CD8-positive, alpha-beta memory T cell (primary cell): ENCODE measurements around the gene WDFY4. TPM values are rescaled to one million over a fixed set of nuclear protein-coding genes. Genes with fewer than 3 reads are reported as not detected.

Experiments
- CTCF ChIA-PET: fragments of 350-600 bp; sonication (Branson Sonifier 250); formaldehyde crosslinking; loops from one replicate; lab custom pipeline; 2021; ENCODE audit warnings: antibody characterized with exemption; lab: Charles Lee
- POLR2A ChIA-PET: fragments of 350-600 bp; sonication (Branson Sonifier 250); formaldehyde crosslinking; loops from one replicate; lab custom pipeline; 2021; ENCODE audit warnings: antibody characterized with exemption; lab: Charles Lee
- DNase-seq, 5 donors: peaks; one replicate each; pipeline versions ENCODE4 v3.0.0 to v3.0.0-alpha.2; 2020 to 2022; ENCODE audit warnings: mixed read lengths in 1 of 5
- H3K27ac ChIP-seq: one replicate; pipeline ENCODE4 v1.7.0; 2013; ENCODE audit warnings: low read depth, mild to moderate bottlenecking, low read length, moderate library complexity
- H3K27me3 ChIP-seq: 2 replicates; pipeline ENCODE4 v1.7.0; 2013; ENCODE audit warnings: low read length, mild to moderate bottlenecking; ENCODE audit not compliant: insufficient read depth, poor library complexity, severe bottlenecking
- H3K36me3 ChIP-seq: 2 replicates; pipeline ENCODE4 v1.7.0; 2013; ENCODE audit warnings: mild to moderate bottlenecking, low read length, moderate library complexity; ENCODE audit not compliant: insufficient read depth
- H3K4me1 ChIP-seq: 2 replicates; pipeline ENCODE4 v1.7.0; 2013; ENCODE audit warnings: mild to moderate bottlenecking, low read length, moderate library complexity; ENCODE audit not compliant: insufficient read depth
- H3K4me3 ChIP-seq: 2 replicates; pipeline ENCODE4 v1.7.0; 2013; ENCODE audit warnings: mild to moderate bottlenecking, low read length
- H3K9me3 ChIP-seq: 2 replicates; pipeline ENCODE4 v1.7.0; 2013; ENCODE audit warnings: mild to moderate bottlenecking, low read length
- H3K27ac Mint-ChIP-seq, 8 donors: one replicate each; pipeline ENCODE4 v1.8.0; 2020 to 2021; ENCODE audit warnings: mixed read lengths in 8 of 8, mild to moderate bottlenecking in 6 of 8, inconsistent platforms in 3 of 8, moderate library complexity in 3 of 8
- H3K27me3 Mint-ChIP-seq, 2 donors: one replicate each; pipeline ENCODE4 v1.8.0; 2020 to 2021; ENCODE audit warnings: mixed read lengths in 2 of 2, mild to moderate bottlenecking in 1 of 2, moderate library complexity in 1 of 2
- H3K36me3 Mint-ChIP-seq, 3 donors: one replicate each; pipeline ENCODE4 v1.8.0; 2020 to 2021; ENCODE audit warnings: mixed read lengths in 3 of 3, inconsistent platforms in 1 of 3, mild to moderate bottlenecking in 1 of 3
- H3K4me1 Mint-ChIP-seq, 3 donors: one replicate each; pipeline ENCODE4 v1.8.0; 2020 to 2021; ENCODE audit warnings: mixed read lengths in 3 of 3, inconsistent platforms in 1 of 3, mild to moderate bottlenecking in 1 of 3
- H3K4me3 Mint-ChIP-seq, 7 donors: one replicate each; pipeline ENCODE4 v1.8.0; 2020 to 2021; ENCODE audit warnings: mixed read lengths in 7 of 7, mild to moderate bottlenecking in 6 of 7, moderate library complexity in 4 of 7, inconsistent platforms in 2 of 7
- H3K9me3 Mint-ChIP-seq, 5 donors: one replicate each; pipeline ENCODE4 v1.8.0; 2020 to 2022; ENCODE audit warnings: mixed read lengths in 5 of 5, mild to moderate bottlenecking in 3 of 5, moderate library complexity in 2 of 5, inconsistent platforms in 1 of 5
- polyA plus RNA-seq: library from polyadenylated mRNA; unstranded; fragments of 300-500 nt; fragmentation: Illumina TruSeq; gene quantifications from one replicate; pipeline ENCODE4 v1.2.3, GENCODE V29; 2021
- total RNA-seq, 2 experiments: library from RNA; stranded (reverse); gene quantifications; one replicate each; pipeline ENCODE4 v1.2.3, GENCODE V29; 2021

Gene WDFY4
- total and polyA plus RNA-seq, 3 experiments from 2014 or later, result 0.20 to 0.35 TPM; not detected in 1

DNA sequence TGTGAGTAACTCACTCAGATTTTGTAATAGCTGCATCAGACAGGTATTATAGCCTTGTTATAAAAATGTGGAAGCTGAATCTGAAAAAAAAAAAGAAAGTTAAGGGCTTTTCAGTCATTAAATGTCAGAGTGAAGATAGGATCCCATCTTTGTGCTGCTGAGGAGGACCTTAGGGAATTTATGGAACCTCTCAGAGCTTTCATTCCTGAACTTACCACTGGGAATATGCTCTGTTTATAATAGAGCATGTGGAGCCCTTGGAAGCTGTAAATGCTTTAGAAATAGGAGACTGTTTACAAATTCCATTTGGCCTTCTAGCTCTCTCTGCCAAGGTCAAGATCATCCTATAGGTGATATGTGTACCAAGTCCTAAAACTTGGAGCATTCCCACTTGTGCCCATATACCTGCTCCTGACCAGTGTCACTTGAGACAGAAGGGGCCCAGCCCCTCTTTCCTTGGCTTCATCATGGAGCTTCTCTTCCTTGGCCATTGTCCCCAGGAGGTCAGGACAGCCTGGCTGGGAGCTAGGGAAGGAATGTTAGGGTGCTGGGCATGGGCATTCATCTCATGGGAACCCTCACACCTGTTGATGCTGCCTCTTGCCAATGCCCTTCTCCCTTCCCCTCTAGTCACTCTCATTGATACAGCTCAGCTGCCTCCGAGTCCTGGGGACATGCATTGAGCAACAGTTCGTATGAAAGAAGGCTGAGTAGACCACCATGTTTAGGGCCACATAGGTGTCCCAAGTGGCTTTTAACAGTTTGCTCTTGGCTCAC is 149.7 kb downstream of the WDFY4 start:
- no peaks in the 10 kb centered on the region for H3K4me1 ChIP-seq
- Mint-ChIP-seq H3K27ac (peak overlapping the region in 1 of 8 donors; percentile 13), H3K4me3 (no peak overlapping the region), H3K27me3 (peaks cover 18 to 24% of the 10 kb centered on the region in 2 donors), H3K36me3 (no peaks in the 10 kb centered on the region), H3K9me3 (peaks cover 0 to 7% (median 0%) of the 10 kb centered on the region in 5 donors), H3K4me1 (no peaks in the 10 kb centered on the region)
- H3K36me3 ChIP-seq, result no peaks in the 10 kb centered on the region
- no peak overlapping the region for H3K27ac ChIP-seq
- H3K4me3 ChIP-seq, result no peak overlapping the region
- CTCF ChIA-PET, result no interaction called here
- H3K27me3 ChIP-seq, result no peaks in the 10 kb centered on the region
- POLR2A ChIA-PET, result no interaction called here
- no peak for DNase-seq
- H3K9me3 ChIP-seq, result no peaks in the 10 kb centered on the region

DNA sequence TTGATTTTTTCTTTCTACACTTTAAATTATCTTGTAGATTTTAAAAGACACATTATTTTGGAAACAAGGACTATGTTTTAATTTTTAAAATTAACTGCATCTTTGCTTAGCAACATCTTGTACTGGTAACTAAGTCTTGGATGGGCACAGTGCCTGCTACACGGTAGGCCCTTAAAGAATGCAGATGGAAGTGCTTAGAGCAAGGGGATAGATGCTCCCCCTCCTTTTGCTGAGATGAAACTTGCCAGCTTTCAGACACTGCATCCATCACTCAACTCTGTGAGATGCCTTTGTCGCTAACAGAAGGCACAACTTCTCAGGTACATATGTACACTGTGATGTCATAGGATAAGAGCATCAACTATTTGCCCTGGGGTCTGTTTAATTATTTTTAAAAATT is 151.1 kb downstream of the WDFY4 start:
- H3K36me3 Mint-ChIP-seq, result no peaks in the 10 kb centered on the region
- H3K27ac Mint-ChIP-seq, result no peak overlapping the region
- CTCF ChIA-PET, result no interaction called here
- no peaks in the 10 kb centered on the region for H3K4me1 Mint-ChIP-seq
- Histone ChIP-seq H3K4me1 (no peaks in the 10 kb centered on the region), H3K27ac (no peak overlapping the region), H3K4me3 (no peak overlapping the region), H3K27me3 (no peaks in the 10 kb centered on the region), H3K36me3 (no peaks in the 10 kb centered on the region), H3K9me3 (no peaks in the 10 kb centered on the region)
- POLR2A ChIA-PET, result no interaction called here
- no peak for DNase-seq
- H3K4me3 Mint-ChIP-seq, result no peak overlapping the region
- H3K27me3 Mint-ChIP-seq, result peaks cover 18 to 24% of the 10 kb centered on the region in 2 donors
- H3K9me3 Mint-ChIP-seq, result peaks cover 0 to 7% (median 0%) of the 10 kb centered on the region in 5 donors

DNA sequence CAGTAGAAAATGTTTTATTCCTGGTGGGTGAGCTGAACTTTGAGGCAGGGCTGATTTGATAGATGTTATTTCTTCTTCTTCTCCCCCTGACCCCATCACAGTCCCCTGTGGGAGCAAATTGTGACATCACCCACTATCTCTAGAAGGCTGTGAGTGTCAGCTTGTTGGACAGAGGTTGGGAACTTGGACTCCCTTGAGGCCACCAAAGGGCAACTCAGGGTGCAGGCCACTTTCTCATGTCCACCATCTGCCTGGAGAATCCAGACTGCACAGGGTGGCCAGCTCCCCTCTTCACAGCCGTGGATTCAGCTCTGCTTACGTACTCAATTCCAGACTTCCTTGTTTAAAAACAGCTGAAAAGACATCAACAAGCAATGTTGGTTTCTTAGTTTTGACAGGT is 151.9 kb downstream of the WDFY4 start:
- DNase-seq, result no peak
- CTCF ChIA-PET, result no interaction called here
- no peak overlapping the region for H3K4me3 Mint-ChIP-seq
- no peak overlapping the region for H3K27ac Mint-ChIP-seq
- H3K36me3 ChIP-seq, result no peaks in the 10 kb centered on the region
- H3K4me3 ChIP-seq, result no peak overlapping the region
- no peaks in the 10 kb centered on the region for H3K9me3 ChIP-seq
- peaks cover 18 to 20% of the 10 kb centered on the region in 2 donors for H3K27me3 Mint-ChIP-seq
- H3K9me3 Mint-ChIP-seq, result peaks cover 0 to 7% (median 0%) of the 10 kb centered on the region in 5 donors
- POLR2A ChIA-PET, result no interaction called here
- H3K4me1 ChIP-seq, result no peaks in the 10 kb centered on the region
- no peaks in the 10 kb centered on the region for H3K27me3 ChIP-seq
- H3K4me1 Mint-ChIP-seq, result no peaks in the 10 kb centered on the region
- no peaks in the 10 kb centered on the region for H3K36me3 Mint-ChIP-seq
- H3K27ac ChIP-seq, result no peak overlapping the region

DNA sequence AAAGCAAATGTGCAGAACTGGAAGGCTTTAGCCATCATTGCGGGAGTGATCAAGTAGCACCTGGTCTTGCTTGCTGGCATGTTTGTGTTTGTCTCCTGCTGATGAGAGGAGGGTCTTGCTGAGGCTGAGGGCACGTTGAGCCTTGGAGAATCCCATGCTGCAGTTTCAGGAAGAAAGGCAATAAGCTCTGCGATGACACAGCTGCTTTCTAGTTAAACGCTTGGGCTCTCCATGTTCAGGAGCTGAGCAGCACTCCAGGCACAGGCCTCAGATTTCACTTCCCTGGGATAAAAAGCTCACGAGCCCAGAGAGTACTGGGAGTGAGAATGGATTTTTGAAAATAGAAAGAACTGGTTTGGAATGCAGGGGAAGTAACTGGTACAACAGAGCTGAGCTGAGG is 154.2 kb downstream of the WDFY4 start:
- peaks cover 12 to 20% of the 10 kb centered on the region in 2 donors for H3K27me3 Mint-ChIP-seq
- ChIA-PET POLR2A (no interaction called here), CTCF (no interaction called here)
- peaks cover 0 to 7% (median 0%) of the 10 kb centered on the region in 5 donors for H3K9me3 Mint-ChIP-seq
- H3K4me1 Mint-ChIP-seq, result no peaks in the 10 kb centered on the region
- Histone ChIP-seq H3K36me3 (no peaks in the 10 kb centered on the region), H3K4me1 (no peaks in the 10 kb centered on the region), H3K9me3 (no peaks in the 10 kb centered on the region), H3K27ac (no peak overlapping the region), H3K27me3 (no peaks in the 10 kb centered on the region), H3K4me3 (no peak overlapping the region)
- no peaks in the 10 kb centered on the region for H3K36me3 Mint-ChIP-seq
- peak overlapping the region in 1 of 7 donors; percentile 2 for H3K4me3 Mint-ChIP-seq
- no peak for DNase-seq
- no peak overlapping the region for H3K27ac Mint-ChIP-seq

DNA sequence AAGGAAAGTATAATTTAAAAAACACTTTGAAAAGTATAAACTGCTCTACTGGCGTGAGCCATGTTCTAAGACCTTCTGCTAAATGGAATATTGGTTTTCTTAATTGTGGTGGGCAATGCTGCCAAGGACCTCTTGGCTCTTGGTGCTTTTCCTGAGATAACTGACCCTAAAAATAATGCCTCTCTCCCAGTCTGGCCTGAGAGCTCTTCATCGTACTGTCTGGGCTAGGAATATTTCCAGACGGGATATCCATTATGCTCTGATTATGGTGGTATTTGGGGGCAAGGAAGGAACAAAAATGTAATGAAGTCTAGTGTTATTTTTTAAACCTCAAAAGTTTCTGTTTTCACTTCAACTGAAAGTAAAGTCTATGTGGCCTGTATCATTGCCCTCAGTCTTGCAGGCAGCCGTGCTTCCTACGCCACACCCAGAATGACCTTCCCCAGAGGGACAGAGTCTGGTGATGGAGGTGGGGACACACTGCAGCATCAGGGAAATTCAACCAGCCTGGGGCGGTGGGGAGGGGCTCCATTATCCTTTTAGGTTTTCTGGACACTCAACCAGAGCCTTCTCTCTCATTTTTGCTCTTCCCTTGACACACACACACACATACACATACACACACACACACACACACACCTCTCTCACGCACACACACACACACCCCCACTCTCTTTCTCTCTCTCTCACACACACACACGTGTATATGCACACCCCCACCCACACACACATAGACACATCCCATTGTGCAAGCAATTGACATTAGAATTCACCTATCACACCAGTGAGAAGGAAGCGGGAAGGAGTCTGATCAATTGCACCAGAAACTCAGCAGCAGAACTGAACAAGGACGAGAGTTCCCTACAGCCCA is 155.4 kb downstream of the WDFY4 start:
- no peaks in the 10 kb centered on the region for H3K9me3 ChIP-seq
- no peak overlapping the region for H3K4me3 ChIP-seq
- peaks cover 0 to 6% (median 0%) of the 10 kb centered on the region in 5 donors for H3K9me3 Mint-ChIP-seq
- H3K27ac Mint-ChIP-seq, result peak overlapping the region in 1 of 8 donors; percentile 76
- no peak overlapping the region for H3K4me3 Mint-ChIP-seq
- H3K36me3 ChIP-seq, result no peaks in the 10 kb centered on the region
- H3K27me3 Mint-ChIP-seq, result peaks cover 12 to 17% of the 10 kb centered on the region in 2 donors
- no peaks in the 10 kb centered on the region for H3K4me1 ChIP-seq
- no peak for DNase-seq
- H3K27ac ChIP-seq, result no peak overlapping the region
- H3K27me3 ChIP-seq, result no peaks in the 10 kb centered on the region
- no peaks in the 10 kb centered on the region for H3K36me3 Mint-ChIP-seq
- H3K4me1 Mint-ChIP-seq, result no peaks in the 10 kb centered on the region
- POLR2A ChIA-PET, result no interaction called here
- CTCF ChIA-PET, result no interaction called here

DNA sequence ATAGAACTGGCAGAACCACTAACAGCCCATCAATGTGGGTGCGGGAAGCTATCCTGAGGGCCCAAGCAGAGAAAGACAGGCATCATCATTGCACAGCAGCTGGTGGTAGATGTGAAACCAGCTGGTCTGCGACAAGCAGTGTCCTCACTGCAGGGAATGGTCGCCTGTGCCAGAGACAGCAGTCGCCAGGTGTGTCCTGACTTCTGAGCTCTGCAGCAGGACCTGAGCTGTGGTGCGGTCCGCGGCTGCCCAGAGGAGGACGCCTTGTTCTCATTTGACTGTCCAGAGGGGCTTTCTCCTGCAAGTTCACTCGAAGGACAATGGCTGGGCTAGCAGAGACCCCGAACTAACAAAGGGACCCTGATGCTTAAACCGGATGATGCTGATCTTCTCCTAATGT is 157.6 kb downstream of the WDFY4 start:
- ChIA-PET CTCF (no interaction called here), POLR2A (no interaction called here)
- Mint-ChIP-seq H3K27ac (no peak overlapping the region), H3K27me3 (peaks cover 2 to 3% of the 10 kb centered on the region in 2 donors), H3K4me3 (no peak overlapping the region), H3K4me1 (no peaks in the 10 kb centered on the region), H3K9me3 (no peaks in the 10 kb centered on the region), H3K36me3 (no peaks in the 10 kb centered on the region)
- Histone ChIP-seq H3K9me3 (no peaks in the 10 kb centered on the region), H3K4me1 (no peaks in the 10 kb centered on the region), H3K27me3 (no peaks in the 10 kb centered on the region), H3K36me3 (no peaks in the 10 kb centered on the region), H3K4me3 (no peak overlapping the region), H3K27ac (no peak overlapping the region)
- no peak for DNase-seq

DNA sequence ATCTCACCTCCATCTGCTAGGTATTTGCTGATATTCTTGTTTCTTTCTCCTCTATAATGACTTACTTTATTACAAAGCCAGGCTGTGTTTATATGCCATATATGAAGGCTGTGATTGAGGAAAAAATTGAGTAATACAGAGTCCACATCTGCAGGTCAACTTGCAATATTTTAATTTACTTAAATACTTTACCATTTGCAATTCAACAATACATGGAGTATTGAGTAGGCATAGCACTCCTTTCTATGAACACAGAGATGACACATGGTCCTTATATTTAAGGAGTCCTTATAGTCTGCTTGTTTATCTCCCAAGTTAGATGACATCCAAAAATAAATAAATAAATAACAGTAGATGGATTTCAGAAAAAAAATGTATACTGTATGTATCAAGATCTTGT is 158.5 kb downstream of the WDFY4 start:
- Mint-ChIP-seq H3K9me3 (no peaks in the 10 kb centered on the region), H3K27me3 (peaks cover 0 to 2% of the 10 kb centered on the region in 2 donors), H3K4me3 (no peak overlapping the region), H3K36me3 (no peaks in the 10 kb centered on the region), H3K27ac (no peak overlapping the region), H3K4me1 (no peaks in the 10 kb centered on the region)
- Histone ChIP-seq H3K4me3 (no peak overlapping the region), H3K27me3 (no peaks in the 10 kb centered on the region), H3K9me3 (no peaks in the 10 kb centered on the region), H3K4me1 (no peaks in the 10 kb centered on the region), H3K36me3 (no peaks in the 10 kb centered on the region), H3K27ac (no peak overlapping the region)
- ChIA-PET CTCF (no interaction called here), POLR2A (no interaction called here)
- no peak for DNase-seq

DNA sequence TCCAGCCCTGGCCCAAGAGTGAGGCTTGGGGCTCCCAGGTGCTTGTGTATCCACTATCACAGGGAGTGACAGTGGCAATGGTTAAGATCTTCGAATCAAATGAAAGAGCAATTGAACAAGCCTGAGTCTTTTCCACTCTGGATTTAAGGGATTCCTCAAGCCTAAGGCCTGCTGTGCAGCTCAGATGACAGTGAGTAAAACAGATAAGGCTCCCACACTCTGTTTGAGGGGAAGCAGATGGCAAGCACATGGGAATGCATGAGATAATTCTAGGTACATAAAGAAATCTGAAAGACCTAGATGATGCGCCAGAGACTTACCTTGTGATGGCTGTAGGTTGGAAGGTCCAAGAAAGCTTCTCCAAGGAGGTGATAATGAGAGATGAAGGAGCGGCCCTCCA is 159.9 kb downstream of the WDFY4 start:
- H3K9me3 ChIP-seq, result no peaks in the 10 kb centered on the region
- no peaks in the 10 kb centered on the region for H3K4me1 ChIP-seq
- no peak overlapping the region for H3K27ac ChIP-seq
- H3K9me3 Mint-ChIP-seq, result no peaks in the 10 kb centered on the region
- no peaks in the 10 kb centered on the region for H3K4me1 Mint-ChIP-seq
- no peak overlapping the region for H3K4me3 ChIP-seq
- ChIA-PET CTCF (no interaction called here), POLR2A (no interaction called here)
- no peak for DNase-seq
- H3K36me3 Mint-ChIP-seq, result no peaks in the 10 kb centered on the region
- H3K27ac Mint-ChIP-seq, result no peak overlapping the region
- H3K4me3 Mint-ChIP-seq, result no peak overlapping the region
- no peaks in the 10 kb centered on the region for H3K27me3 ChIP-seq
- no peaks in the 10 kb centered on the region for H3K36me3 ChIP-seq
- no peaks in the 10 kb centered on the region for H3K27me3 Mint-ChIP-seq
